Stimulated activated CD8-positive, alpha-beta memory T cell treated with anti-CD3 and anti-CD28 coated beads, Interleukin-4, amount 100 ng/mL, for 4 hours (primary cell): ENCODE measurements around the gene POLG.

ENCODE experiments used
- DNase-seq, 2 donors: peaks; one replicate each; pipeline ENCODE4 v3.0.0-alpha.2; 2020; ENCODE audit warnings: low read depth in 2 of 2, low spot score in 1 of 2

POLG gene

DNA sequence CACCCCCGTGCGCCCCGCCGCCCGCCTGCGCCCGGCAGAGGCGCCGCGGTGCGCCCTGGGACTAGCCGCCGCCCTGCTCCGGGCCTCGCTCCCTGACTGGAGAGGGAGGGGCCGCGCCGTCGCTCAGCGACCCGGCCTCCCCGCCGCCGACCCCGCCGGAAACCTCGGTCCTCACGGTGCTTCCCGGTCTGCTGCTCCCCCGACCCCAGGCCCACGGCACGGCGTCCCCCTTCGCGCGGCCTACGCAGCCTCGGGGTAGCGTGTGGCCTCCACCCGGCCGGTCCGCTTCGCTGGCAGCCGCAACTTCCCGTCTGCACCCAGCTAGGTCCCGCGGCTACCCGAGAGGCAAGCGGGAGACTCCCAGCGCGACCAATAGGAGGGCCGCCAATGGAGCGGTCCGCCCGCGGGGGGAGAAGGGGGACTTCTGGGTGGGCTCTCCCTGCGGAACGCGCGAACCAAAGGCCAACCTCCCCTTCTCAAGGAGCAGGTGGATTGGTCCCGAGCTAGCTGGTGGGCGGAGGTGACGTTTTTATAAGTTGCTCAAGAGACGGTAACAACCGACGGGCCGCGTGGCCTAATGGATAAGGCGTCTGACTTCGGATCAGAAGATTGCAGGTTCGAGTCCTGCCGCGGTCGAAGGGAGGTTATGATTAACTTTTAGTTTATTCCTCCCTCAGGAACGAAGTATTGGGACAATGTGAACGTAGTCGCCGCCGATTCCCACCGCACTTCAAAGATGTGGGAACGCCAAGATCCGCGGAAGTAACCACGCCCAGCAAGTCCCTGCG, at the start of gene POLG:
POLG (minus strand) TSS at position 315 of the 788 bp plus-strand sequence. CDS start 1,070 bp downstream, outside the sequence.
- DNase-seq = peak; percentile 98

DNA sequence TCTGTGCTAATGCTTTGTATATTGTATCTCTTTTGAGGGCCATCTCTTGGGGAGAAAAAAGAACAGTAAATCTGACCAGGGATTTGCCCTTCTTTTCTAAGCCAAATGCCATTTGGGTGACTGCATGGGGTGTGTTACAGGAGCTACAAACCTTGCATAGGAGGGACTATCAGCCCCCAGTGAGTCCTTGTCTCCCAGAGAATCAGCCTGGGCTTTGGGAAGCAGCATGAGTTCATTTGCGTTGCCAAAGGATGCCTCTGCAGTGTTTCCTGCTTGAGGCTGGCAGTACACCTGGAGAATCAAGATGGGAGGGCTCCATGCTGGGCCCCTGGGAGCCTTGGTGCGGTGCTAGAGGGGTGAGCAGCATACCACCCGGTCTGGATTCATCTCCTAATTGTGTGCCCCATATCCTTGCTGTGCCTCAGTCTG, 49.6 kb upstream of the POLG start:
- DNase-seq = no peak

DNA sequence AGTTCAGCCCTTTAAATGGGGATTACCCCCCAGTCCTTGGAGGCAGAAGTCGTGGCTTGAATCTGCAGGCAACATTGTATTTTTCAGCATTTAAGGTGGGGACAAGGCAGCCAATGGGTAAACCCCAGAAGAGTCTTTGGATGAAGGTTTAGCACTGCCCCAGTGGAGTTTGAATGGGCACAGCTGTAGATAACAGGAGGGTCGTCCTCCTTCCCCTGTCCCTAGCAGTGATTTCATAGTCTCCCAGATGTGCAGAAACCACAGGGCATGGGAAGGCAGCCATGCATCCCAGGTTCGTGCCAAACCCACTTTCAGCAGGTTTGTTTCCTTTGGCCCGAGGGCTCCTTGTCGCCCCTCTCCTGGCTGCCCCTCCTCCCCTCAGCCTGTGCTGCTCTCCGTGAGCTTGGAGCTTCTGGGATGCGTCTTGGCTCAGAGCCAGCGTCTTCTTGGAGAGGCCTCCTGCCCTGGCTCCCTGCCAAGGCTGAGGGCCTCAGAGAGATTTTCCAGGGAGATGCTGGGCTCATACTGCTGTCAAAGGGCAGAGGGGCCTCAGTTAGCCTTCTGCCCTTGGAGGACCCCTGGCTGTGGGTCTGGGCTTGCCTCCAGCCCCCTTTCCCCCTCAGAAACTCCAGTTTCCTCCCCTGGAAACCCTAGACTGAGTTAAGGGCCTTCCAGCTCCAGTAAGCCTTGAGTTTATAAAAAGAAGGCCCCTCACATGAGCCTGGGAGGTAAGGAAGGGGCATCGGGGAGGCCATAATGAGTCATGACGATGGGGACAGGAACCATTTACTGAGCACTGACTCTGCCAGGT, 48.9 kb upstream of the POLG start:
- no peak for DNase-seq

DNA sequence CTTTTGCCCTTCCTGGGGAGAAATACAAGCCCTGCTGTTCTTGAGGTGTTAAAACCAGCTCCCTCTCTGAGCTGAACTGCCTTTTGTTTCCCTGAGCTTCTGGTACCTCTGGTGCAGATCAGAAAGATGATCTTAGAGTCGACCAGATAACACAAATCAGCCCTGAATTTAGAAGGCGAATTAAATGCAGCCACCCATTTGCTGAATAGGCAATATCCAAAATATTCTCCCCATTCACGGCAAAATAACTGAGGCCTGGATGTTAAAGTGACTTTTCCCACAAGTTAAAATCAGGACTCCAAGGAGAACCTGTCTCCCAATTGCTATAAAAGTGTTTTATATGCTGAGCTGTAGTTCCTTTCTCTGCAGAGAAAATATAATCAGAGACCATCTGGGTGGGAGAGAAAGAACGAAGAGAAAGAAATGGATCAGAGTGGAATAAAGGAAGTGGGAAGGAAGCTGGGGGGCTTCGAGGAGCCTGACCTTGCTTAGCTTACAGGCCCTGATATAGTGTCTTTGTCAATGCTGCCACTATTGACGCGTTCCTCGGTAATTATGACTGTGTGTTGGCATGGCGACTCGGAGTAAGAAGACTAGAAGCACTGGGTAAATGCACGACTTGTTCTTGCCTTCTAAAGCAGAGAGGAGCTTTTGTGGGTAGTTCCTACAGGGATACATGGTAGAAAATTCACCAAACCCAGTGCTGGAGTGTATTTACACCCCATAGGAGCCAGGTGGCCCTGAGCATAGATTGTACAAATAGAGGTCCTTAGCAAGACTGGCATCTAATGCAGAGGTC, 47.5 kb upstream of the POLG start:
- DNase-seq = no peak

DNA sequence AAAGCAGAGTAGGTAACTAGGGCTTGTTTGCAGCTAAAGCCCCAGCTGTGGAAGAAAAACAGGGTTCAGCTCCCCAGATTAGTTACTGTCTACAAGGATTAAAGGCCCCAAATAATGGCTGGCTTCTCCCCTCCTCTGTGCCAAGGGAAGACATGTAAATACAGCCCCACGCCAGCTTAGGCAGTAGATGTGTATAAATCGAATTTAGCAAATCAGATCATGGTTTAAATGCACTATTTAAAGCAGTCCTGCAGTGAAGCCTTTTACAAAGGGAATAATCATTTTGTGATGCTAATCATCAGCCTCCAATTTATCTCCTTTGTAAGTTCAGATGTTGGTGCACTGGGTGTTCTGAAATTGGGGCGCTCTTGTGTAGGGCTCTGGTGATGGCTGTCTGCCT, 46.7 kb upstream of the POLG start:
- no peak for DNase-seq

DNA sequence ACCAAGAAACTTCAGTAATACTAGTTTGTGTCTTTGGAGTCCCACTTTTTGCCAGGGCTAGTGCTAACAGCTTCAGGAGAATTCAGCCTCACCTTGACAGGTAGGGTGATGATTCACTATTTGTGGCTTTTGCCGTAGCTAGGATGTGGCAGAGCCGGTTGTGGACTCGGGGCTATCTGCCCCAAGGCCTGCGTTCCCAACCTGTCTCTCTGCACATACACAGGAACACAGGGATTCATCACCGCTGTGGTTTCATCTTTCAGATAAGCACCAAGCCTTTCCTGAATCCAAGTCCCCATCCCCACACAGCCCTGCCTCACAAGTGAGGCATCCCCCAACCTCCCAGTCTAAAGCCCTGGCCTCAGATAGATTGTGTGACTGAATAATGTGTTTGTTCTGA, 45.2 kb upstream of the POLG start:
- no peak for DNase-seq

DNA sequence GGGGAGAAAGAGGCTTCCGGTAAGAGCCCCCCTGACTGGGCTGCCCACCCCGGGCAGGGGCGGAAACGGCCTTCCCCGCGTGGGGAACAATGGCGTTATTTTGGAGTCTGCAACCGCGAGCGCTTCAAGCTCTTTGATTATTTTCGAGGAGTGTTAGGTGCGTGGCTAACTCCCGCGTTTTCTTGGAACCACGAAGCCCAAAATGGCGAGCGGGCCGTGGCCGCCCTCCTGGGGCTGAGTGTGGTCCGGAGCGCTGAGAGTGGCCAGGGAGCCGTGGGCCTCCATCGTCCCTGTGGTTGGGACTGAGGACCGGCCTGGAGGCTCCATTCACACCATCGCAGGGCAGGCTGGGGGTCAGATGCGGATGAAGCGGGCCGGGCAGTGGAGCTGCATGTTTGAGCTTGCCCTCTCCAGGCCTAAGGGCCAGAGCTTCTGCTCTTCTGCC, 44.6 kb upstream of the POLG start:
- no peak for DNase-seq

DNA sequence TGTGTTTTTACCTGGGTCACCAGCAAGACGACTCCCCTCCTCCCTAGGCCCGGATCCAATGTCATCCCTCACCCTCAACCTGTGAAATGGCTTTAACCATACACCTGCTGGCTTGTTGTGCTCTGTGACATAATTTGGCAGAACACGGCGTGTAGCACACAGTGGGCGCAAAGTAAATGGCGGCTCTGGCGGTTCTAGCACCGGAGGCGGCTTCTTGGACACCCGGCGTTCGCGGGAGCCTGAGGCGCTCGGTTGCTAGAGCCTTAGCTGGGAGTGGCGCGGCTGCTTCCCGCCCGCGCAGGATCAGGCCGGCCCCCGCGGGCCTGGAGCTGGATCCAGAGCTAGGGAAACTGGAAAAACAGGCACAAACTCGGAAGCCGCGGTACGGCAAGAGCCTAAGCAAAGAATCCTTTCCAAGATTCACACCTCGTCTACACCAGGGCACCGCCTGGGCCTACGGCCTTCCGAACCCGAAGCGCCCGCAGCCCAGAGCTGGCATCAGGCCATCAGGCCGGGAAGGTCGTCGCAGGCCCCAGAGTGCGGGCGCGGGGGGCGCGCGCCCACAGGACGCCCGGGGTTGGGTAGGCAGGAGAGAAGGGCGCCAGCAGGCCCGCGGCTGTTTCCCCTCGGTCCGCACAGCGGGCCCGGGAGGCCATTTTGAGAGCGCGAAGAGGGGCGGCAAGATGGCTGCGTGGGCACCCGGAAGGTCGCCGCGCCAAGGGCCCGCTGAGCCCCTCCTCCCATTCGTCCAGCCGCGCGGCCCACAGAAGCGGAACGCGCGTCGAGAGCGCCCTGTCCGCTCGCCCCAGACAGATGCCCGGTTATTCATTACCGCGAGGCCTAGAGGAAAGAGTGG, 43.9 kb upstream of the POLG start:
- no peak for DNase-seq

DNA sequence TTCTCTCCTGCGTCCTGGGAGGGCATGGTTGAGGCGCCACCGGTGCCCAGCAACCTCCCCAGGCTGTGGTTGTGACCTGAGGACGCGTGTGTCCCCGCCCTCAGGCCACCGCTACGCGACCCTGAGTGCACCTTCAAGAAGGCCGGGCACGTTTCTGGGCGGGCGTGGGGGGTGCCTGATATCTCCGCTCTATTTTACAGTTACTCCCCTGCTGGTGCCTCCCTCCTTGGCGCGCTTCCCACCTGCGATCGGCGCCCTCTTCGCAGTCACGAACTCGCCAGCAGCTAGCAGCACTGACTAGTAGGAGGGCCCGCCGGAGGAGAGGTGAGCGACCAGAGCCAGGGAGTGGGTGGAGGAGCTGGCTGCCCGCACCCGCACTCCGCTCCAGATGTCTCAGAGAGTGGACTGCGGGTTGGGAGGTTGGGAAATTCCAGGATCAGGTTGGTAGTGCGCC, 43.2 kb upstream of the POLG start:
- DNase-seq = no peak

DNA sequence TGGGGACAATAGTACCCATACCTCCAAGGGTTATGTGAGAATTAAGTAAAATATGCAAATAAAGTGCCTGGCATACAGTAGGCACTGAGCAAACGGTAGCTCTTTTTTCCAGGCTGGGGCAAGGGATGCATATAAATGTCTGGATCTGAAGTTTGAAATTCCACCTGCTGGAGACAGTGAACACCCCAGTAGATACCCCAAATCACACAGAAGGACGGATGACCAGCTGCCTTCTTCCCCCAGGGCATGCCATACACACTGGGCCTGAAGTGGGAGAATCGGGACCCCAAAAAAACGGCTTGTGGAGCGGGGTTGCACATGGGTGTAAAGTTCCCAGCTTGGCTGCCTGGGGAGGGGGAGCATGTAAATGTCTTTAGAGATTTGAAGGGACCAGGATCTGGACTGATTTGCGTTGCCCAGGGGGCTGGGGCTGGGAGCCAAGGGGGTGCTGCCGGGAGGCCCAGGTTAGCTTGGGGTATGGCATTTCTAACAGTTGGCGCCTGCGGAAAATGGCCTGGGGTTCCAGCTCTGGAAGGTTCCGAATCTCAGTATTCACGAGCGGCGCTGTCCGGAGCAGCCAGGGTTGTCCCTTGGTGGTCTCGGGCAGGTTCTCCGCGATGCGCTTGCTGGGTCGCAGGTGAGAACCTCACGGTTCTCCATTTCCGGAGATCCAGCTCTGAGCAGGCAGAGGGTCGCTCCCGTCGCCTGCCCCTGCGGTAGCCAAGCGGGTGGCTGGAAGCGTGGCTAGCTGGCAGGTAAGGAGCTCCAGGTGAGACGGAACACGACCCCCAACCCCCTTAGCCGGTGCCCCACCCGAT, 42.6 kb upstream of the POLG start:
- no peak for DNase-seq

DNA sequence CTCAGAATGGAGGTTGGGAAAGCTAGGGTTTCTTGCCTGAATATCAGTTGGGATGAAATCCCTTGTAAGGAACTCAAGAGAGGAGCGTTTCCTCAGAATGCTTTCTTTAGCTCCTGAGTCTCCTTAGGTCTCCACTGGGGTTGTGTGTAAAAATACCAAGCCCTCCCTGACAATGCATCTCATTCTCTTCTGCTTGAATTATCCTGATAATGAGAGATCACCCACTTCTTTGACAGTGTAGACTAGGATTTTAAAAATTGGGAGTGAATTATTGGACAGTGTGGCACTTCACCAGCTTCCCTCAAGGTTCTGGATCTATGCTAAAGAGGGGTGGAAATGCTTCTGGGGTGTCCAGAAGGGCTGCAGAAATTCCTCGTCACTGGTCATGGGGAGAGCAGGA, 41.8 kb upstream of the POLG start:
- DNase-seq = no peak

DNA sequence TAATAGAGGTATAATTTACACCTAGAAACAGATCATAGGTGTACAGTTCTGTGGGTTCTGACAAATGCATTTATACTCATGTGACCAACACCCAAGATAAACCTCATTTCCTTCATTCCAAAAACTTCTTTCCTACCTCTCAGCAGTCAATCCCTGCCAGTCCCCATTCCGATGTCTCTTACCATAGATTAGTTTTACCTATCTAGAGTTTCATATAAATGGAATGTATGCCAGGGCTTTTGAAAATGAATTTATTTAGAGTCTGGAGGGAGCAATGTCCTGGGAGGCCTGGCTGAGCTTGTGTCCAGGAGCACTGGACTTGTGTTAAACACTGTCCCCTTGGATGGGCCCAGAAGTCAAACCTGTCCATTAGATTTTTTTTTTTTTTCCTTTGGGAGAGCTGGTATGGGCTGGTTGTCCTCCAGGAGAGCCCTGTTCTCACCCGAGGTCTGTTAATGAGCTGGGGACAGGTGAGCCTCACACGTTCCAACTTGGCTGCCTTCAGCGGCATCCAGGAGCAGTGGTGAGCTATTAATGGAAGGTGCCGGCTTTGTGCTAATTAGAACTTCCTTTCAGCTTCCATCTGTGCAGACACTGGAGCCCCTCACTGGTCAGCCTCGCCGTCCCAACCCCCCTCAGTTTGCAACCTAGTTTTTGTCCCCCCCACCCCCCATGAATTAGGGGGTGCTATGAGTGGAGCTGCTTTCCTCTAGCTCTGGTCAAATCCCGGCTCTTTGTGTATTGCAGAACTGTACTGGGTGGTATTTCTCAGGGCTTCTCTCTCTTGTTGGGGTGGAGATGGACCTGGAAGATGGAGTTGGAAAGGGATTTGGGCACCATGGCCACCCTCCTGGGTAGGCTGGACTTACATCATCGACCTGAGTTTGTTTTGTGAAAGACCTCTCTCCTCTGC, 40.7 kb upstream of the POLG start:
- no peak for DNase-seq

DNA sequence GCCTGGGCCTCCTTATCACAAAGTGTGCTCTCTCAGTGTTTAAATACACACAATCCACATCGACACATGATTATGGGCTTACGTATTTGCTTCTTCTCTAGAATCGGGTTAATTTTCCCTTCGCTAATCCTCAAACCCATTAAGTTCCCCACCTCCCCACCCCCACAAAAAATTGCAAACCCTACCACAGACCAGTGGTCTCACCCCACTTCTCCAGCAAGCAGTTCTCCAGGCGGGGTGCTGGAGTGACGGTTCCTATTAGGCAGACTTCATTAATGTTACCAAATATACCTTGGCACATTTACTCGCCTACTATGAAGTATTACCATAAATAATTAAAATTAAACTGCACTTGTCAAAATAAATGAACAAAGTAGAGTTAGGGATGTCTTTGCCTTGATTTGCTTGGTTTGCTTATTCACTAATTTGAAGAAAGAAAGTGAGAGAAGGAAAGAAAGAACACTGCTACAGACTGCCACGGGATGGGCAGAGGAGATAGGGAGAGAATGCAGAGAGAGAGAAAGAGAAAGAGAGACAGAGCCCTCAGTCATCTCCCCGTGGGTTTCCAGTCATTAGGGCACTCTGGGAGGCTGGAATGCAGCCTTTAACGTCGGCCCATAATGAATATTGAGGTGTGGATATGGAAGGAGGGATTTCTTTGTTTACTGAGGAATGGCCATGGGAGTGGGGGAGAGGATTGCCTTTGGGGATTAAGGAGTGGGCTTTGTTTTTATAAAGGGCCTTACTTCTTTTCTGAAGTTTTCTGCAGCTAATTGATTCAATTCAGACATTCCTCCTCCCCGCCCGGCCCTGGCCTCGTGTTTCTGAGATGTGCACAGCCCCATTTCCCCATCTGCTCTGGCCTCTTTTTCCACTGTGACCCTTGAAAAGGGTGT, 39.7 kb upstream of the POLG start:
- no peak for DNase-seq

DNA sequence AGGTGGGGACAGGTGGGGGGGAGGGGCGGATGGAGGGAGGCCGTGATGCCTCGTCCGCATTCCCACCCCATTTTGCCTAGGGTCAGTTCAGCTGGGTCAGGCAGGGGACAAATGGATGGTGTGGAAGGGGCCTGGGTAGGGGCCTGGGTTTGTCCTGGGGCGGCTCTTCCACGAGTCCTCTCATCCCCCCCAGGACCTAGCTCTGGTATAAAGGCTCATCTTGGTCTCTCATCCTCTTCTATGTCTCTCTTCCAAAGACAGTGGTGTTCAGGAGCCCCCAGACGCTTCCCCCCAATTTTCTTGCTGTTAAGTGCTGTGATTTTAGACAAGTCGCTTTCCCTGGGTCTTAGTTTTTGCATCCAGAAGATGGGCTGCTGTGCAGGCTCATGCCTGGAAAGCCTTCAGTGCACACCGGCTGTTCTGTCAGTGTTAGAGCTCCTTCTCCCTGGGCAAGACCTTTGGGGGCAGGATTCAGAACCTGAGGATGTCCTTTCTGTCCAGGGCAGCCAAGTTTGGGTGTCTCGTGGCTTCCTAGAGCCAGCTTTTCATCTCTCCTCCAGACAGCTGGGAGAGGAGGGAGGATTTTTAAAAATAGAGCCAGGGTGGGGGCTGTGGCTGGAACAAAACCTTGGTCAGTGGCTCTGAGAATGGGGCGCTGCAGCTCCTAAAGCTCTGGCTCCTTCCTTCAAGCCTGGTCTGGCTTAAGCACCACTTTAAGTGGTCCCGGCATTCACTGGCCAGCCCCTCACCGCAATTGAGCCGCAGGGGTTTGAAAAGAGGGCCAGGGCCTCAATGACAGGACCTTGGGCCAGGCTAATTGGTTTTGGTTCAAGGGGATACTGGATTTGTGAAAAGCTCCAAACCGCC, 37.7 kb upstream of the POLG start:
- no peak for DNase-seq

DNA sequence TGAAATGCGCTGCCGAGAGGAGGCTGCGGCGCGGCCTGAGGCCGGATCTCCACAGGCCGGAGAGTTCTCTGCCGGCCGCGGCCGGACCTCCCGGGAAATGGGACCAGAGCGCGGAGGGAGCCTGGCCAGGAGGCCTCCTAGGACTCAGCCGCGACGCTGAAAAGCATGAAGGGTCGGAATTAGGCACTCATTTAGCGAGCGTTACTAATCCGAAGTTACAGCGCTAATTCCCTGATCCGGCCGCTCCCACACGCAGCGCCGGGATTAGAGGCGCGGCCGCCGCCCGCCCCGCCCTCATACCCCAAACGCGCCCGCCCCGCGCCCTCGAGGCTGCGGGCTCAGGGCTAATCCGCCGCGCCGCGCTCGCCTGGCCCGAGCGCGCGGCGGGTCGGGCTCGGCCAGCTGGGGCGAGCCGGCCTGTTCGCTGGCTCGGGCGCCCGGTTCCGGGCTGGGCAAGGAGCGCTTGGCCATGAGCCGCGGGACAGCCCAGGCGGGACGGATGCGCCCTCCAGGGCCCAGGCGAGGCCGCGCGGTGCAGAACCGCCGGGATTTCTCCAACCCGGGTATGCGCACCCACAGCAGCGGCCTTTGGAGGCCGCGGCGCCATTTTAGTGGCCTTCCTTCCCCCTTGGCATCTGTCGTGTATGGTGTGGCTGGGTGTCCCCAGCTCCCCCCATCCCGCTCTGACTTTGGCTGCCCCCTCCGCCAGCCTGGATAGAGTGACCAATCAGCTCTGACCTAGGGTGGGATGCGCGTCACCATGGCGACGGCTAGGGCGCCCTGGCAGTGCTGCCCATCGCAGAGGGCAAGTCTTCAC, 36.8 kb upstream of the POLG start:
- DNase-seq = no peak

DNA sequence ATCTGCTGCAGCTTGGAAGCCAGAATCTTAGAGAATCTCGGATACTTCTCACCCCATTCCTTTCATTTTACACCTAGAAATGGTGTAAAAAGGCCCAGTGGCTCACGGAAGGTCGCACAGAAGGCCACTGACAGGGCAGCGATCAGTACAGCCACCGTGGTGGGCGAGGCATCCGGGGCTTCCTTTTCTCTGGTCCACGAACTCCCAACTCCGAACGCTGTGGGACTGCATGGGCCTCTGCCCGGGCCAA, 36.3 kb upstream of the POLG start:
- no peak for DNase-seq
